Measurements from ENCODE around the gene RAB6B. TPM values are rescaled to one million over a fixed set of nuclear protein-coding genes. Genes with fewer than 3 reads are reported as not detected.

Gene RAB6B
- 3.4 TPM for total RNA-seq
- 2.5 TPM for polyA plus RNA-seq

DNA sequence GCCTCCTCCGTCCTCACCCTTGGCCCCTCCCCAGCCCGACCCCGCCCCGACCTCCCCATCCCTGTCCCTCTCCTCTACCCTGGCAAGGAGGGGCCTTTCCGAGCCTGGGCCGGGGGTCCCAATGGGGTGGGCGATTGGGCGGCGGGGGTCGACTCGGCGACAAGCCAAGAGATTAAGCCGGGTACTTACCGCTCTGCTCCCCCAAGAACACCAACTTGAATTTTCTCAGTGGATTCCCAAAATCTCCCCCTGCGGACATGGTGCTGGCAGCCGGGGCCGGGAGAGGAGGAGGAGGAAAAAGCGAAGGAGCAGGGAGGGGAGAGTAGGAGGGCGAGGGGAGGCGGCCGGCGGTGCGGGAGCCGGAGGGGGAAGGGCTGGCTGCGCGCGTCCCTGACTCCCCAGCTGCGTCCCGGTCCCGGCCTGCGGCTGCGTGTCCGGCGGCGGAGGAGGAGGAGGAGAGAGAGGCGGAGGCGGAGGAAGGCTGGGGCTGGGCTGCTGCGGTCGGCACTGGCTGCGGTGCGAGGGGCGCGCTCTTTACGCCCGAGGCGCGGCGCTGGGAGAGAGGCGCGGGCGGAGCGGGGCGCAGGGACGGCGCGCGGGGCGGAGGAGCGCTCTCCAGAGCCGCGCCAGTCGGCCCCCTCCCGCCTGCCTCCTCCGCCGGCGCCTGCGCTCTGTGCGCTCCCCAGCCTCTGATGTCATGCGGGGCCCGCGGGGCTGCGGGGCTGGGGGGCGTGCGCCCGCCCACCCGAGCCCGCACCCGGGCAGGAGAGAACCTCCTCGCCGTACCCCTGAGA, at the start of gene RAB6B:
TSS of gene RAB6B (minus strand) at position 675 of the 794 bp plus-strand sequence. CDS start at position 259, 416 bp downstream.
- Histone ChIP-seq H3K4me1 (ENCODE audit: insufficient read depth) (no peaks in the 10 kb centered on the region), H3K36me3 (ENCODE audit: insufficient read depth) (no peaks in the 10 kb centered on the region), H3K27ac (ENCODE audit: low read depth) (no peak within 1 kb of the TSS), H3K4me3 (ENCODE audit: low read depth, low read length) (peak within 1 kb of the TSS; percentile 60)
- DNase-seq (ENCODE audit: extremely low spot score): peak; percentile 25
- under 1% methylated on average over 78 of the region's 80 CpGs for WGBS

GRCh38 chr3:133944641-133945380, 49.1 kb upstream of the RAB6B start:
- peak; percentile 59 for DNase-seq (ENCODE audit: extremely low spot score)
- H3K27ac ChIP-seq (ENCODE audit: low read depth): no peak overlapping the region
- H3K36me3 ChIP-seq (ENCODE audit: insufficient read depth): no peaks in the 10 kb centered on the region
- H3K4me1 ChIP-seq (ENCODE audit: insufficient read depth): no peaks in the 10 kb centered on the region
- no peak overlapping the region for H3K4me3 ChIP-seq (ENCODE audit: low read depth, low read length)
- 65% methylated on average over 13 of the region's 13 CpGs for WGBS

- DNase-seq (ENCODE audit: extremely low spot score): no peak
- H3K27ac ChIP-seq (ENCODE audit: low read depth): no peak overlapping the region
- WGBS: 47% methylated on average over 2 of the region's 2 CpGs
Observed at GRCh38 chr3:133944181-133944580, 48.5 kb upstream of the RAB6B start.

DNA sequence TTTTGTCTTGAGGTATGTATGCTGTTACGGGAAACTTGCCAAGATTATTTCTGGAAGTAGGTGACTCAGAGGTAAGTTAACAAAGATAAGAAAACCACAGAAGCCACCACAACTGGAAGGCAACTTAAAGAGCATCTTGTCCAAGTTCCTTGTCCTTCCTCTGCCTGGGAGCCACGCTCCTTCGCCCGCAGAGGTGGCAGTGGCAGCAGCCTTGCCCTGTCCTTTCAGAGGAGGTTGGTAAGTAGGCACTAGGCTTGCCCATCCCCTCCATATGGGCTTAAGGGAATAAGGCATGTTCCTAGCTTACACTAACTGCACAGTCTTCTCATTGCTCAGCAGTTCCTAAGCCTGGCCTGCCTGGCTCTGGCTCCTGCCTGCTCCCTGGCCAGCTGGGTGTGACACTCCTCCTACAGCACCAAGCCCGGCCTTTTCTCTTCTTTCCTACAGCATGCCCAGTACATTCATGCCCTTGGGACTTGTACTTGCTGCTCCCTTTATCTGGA, 48.0 kb upstream of the RAB6B start:
- no peaks in the 10 kb centered on the region for H3K36me3 ChIP-seq (ENCODE audit: insufficient read depth)
- H3K4me3 ChIP-seq (ENCODE audit: low read depth, low read length): no peak overlapping the region
- DNase-seq (ENCODE audit: extremely low spot score): no peak
- 74% methylated on average over 5 of the region's 5 CpGs for WGBS
- no peaks in the 10 kb centered on the region for H3K4me1 ChIP-seq (ENCODE audit: insufficient read depth)
- no peak overlapping the region for H3K27ac ChIP-seq (ENCODE audit: low read depth)

More at GRCh38 chr3:133944181-133944580, 48.5 kb upstream of the RAB6B start:
- no peaks in the 10 kb centered on the region for H3K4me1 ChIP-seq (ENCODE audit: insufficient read depth)
- H3K4me3 ChIP-seq (ENCODE audit: low read depth, low read length): no peak overlapping the region
- H3K36me3 ChIP-seq (ENCODE audit: insufficient read depth): no peaks in the 10 kb centered on the region

DNA sequence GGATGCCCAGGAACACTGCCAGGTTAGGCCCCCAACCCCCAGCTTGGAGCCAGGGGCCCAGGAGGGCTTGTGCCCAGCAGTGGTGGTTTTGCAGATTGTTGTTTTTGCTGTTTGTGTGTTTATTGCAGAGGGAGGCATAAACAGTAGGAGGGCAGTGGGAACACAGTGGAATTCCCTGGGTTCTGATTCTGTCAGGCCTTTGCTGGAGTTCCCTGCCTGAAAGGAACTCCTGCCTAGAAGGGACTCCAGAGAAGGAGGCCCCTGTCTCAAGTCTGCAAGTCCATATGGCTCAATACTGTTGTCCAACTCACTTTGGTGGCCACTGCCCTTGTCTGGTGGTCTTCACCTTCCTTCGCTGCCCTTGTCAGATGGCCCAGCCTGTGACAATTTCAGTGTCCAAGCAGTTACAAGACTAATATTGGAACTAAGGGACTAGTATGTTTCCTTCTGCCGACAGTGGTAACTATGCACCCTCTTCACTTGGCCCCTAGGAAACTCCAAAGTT, 47.4 kb upstream of the RAB6B start:
- 96% methylated on average over 2 of the region's 2 CpGs for WGBS
- Histone ChIP-seq H3K4me3 (ENCODE audit: low read depth, low read length) (no peak overlapping the region), H3K4me1 (ENCODE audit: insufficient read depth) (no peaks in the 10 kb centered on the region), H3K36me3 (ENCODE audit: insufficient read depth) (no peaks in the 10 kb centered on the region), H3K27ac (ENCODE audit: low read depth) (no peak overlapping the region)
- no peak for DNase-seq (ENCODE audit: extremely low spot score)

DNA sequence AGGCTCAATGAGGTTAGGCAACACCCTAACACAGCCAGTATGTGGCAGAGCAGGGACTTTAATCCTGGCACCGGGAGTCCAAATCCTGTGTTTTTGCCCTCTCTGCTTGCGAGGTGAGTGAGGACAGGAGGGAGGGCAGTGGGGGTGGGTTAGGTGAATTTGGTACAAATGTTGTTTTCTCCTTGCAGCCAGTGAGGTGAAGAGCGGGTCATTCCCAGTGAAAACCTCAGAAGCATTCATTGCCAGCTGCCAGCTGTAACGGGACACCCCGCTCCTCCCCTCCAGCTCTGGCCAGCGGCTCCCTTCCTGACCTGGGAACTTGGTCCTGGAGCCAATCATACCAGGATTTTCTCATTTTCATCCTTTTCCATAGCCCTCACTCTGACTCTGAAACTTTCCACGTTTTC, 45.7 kb upstream of the RAB6B start:
- no peak for DNase-seq (ENCODE audit: extremely low spot score)
- H3K4me1 ChIP-seq (ENCODE audit: insufficient read depth): no peaks in the 10 kb centered on the region
- H3K4me3 ChIP-seq (ENCODE audit: low read depth, low read length): no peak overlapping the region
- H3K36me3 ChIP-seq (ENCODE audit: insufficient read depth): no peaks in the 10 kb centered on the region
- WGBS: 50% methylated on average over 7 of the region's 7 CpGs
- no peak overlapping the region for H3K27ac ChIP-seq (ENCODE audit: low read depth)

- DNase-seq (ENCODE audit: extremely low spot score): no peak
- H3K27ac ChIP-seq (ENCODE audit: low read depth): no peak overlapping the region
- no peak overlapping the region for H3K4me3 ChIP-seq (ENCODE audit: low read depth, low read length)
- no peaks in the 10 kb centered on the region for H3K4me1 ChIP-seq (ENCODE audit: insufficient read depth)
- WGBS: 85% methylated on average over 10 of the region's 10 CpGs
- no peaks in the 10 kb centered on the region for H3K36me3 ChIP-seq (ENCODE audit: insufficient read depth)
Observed at GRCh38 chr3:133940536-133940935, 44.9 kb upstream of the RAB6B start.

DNA sequence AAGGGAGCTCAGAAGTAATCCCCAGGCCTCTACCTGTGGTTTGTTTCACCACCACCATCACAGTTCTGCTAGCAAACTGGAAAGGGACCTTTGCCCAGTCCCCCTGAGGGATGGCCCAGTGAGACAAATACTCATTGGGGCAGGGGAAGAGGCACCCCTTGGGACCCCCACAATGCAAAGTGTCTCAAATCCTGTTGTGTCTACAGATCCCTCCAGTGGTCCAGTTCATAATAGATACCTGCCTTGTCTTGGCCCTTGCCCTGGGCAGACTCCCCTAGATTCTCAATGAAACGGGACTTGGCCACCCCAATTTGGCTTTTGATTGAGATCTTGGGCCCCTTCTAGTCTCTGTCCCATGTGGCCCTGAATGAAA, 43.8 kb upstream of the RAB6B start:
- 89% methylated on average over 1 of the region's 1 CpG for WGBS
- no peak for DNase-seq (ENCODE audit: extremely low spot score)
- no peak overlapping the region for H3K4me3 ChIP-seq (ENCODE audit: low read depth, low read length)
- no peak overlapping the region for H3K27ac ChIP-seq (ENCODE audit: low read depth)
- H3K4me1 ChIP-seq (ENCODE audit: insufficient read depth): no peaks in the 10 kb centered on the region
- H3K36me3 ChIP-seq (ENCODE audit: insufficient read depth): no peaks in the 10 kb centered on the region

GRCh38 chr3:133938770-133939462, 43.2 kb upstream of the RAB6B start:
- Histone ChIP-seq H3K4me3 (ENCODE audit: low read depth, low read length) (no peak overlapping the region), H3K36me3 (ENCODE audit: insufficient read depth) (no peaks in the 10 kb centered on the region), H3K4me1 (ENCODE audit: insufficient read depth) (no peaks in the 10 kb centered on the region), H3K27ac (ENCODE audit: low read depth) (no peak overlapping the region)
- DNase-seq (ENCODE audit: extremely low spot score): no peak
- 82% methylated on average over 2 of the region's 2 CpGs for WGBS

- Histone ChIP-seq H3K36me3 (ENCODE audit: insufficient read depth) (no peaks in the 10 kb centered on the region), H3K4me3 (ENCODE audit: low read depth, low read length) (no peak overlapping the region), H3K4me1 (ENCODE audit: insufficient read depth) (no peaks in the 10 kb centered on the region), H3K27ac (ENCODE audit: low read depth) (no peak overlapping the region)
- WGBS: 71% methylated on average over 10 of the region's 10 CpGs
- no peak for DNase-seq (ENCODE audit: extremely low spot score)
Observed at GRCh38 chr3:133937756-133938601, 42.3 kb upstream of the RAB6B start.

GRCh38 chr3:133937061-133937686, 41.5 kb upstream of the RAB6B start:
- DNase-seq (ENCODE audit: extremely low spot score): no peak
- H3K27ac ChIP-seq (ENCODE audit: low read depth): no peak overlapping the region
- H3K4me1 ChIP-seq (ENCODE audit: insufficient read depth): no peaks in the 10 kb centered on the region
- 92% methylated on average over 8 of the region's 8 CpGs for WGBS
- no peaks in the 10 kb centered on the region for H3K36me3 ChIP-seq (ENCODE audit: insufficient read depth)
- H3K4me3 ChIP-seq (ENCODE audit: low read depth, low read length): no peak overlapping the region

GRCh38 chr3:133935843-133936769, 40.4 kb upstream of the RAB6B start:
- WGBS: 92% methylated on average over 13 of the region's 13 CpGs
- Histone ChIP-seq H3K4me1 (ENCODE audit: insufficient read depth) (no peaks in the 10 kb centered on the region), H3K36me3 (ENCODE audit: insufficient read depth) (no peaks in the 10 kb centered on the region), H3K4me3 (ENCODE audit: low read depth, low read length) (no peak overlapping the region), H3K27ac (ENCODE audit: low read depth) (no peak overlapping the region)
- DNase-seq (ENCODE audit: extremely low spot score): no peak
